ENCODE data around the gene TSPYL2.
A peak's percentile ranks its signal among the peaks of the same experiment; 100 is the strongest.

Gene TSPYL2

DNA sequence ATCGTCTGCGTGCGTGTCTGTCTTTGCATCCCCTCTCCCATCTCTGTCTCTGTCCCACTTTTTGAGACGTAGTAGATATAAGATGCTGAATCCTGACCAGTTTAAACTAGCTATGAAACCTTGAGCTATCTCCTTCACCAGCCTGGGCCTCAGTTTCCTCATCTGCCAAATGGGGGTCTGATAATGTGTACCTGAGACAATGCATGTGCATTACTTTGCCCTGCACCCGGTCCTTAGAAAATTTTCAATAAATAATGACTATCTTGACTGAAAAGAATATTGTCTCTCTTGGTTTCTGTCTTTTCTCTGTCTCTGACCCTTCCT lies 12.4 kb downstream of the TSPYL2 start:
- no peaks in the 10 kb centered on the region for H3K9me3 ChIP-seq (ENCODE audit: control insufficient read depth, insufficient read depth, low read length)
- H3K27me3 ChIP-seq (ENCODE audit: control insufficient read depth, insufficient read depth, low read length): no peaks in the 10 kb centered on the region
- H3K4me3 ChIP-seq (ENCODE audit: low read depth, low read length): peak overlapping the region; percentile 78
- no peaks in the 10 kb centered on the region for H3K36me3 ChIP-seq (ENCODE audit: control insufficient read depth, insufficient read depth, low read length)
- H3K4me1 ChIP-seq (ENCODE audit: control insufficient read depth, insufficient read depth, low read length): no peaks in the 10 kb centered on the region
- no peak overlapping the region for H3K9ac ChIP-seq (ENCODE audit: low read depth, low read length)

- no peak overlapping the region for H3K4me3 ChIP-seq (ENCODE audit: low read depth, low read length)
- H3K9me3 ChIP-seq (ENCODE audit: control insufficient read depth, insufficient read depth, low read length): no peaks in the 10 kb centered on the region
- no peaks in the 10 kb centered on the region for H3K27me3 ChIP-seq (ENCODE audit: control insufficient read depth, insufficient read depth, low read length)
These were observed 13.6 kb downstream of the TSPYL2 start for GRCh38 chrX:53095796-53096195.

GRCh38 chrX:53114864-53115549 lies 32.8 kb downstream of the TSPYL2 start:
- no peaks in the 10 kb centered on the region for H3K27me3 ChIP-seq (ENCODE audit: control insufficient read depth, insufficient read depth, low read length)
- H3K4me1 ChIP-seq (ENCODE audit: control insufficient read depth, insufficient read depth, low read length): no peaks in the 10 kb centered on the region
- no peak overlapping the region for H3K9ac ChIP-seq (ENCODE audit: low read depth, low read length)
- H3K36me3 ChIP-seq (ENCODE audit: control insufficient read depth, insufficient read depth, low read length): peaks cover 2% of the 10 kb centered on the region
- no peak overlapping the region for H3K4me3 ChIP-seq (ENCODE audit: low read depth, low read length)
- no peaks in the 10 kb centered on the region for H3K9me3 ChIP-seq (ENCODE audit: control insufficient read depth, insufficient read depth, low read length)

More at GRCh38 chrX:53095796-53096195, 13.6 kb downstream of the TSPYL2 start:
- Histone ChIP-seq H3K4me1 (ENCODE audit: control insufficient read depth, insufficient read depth, low read length) (no peaks in the 10 kb centered on the region), H3K36me3 (ENCODE audit: control insufficient read depth, insufficient read depth, low read length) (no peaks in the 10 kb centered on the region), H3K9ac (ENCODE audit: low read depth, low read length) (no peak overlapping the region)

GRCh38 chrX:53115550-53115874 lies 33.3 kb downstream of the TSPYL2 start:
- H3K36me3 ChIP-seq (ENCODE audit: control insufficient read depth, insufficient read depth, low read length): peaks cover 2% of the 10 kb centered on the region
- H3K27me3 ChIP-seq (ENCODE audit: control insufficient read depth, insufficient read depth, low read length): no peaks in the 10 kb centered on the region
- H3K9ac ChIP-seq (ENCODE audit: low read depth, low read length): no peak overlapping the region
- no peak overlapping the region for H3K4me3 ChIP-seq (ENCODE audit: low read depth, low read length)
- no peaks in the 10 kb centered on the region for H3K9me3 ChIP-seq (ENCODE audit: control insufficient read depth, insufficient read depth, low read length)
- H3K4me1 ChIP-seq (ENCODE audit: control insufficient read depth, insufficient read depth, low read length): no peaks in the 10 kb centered on the region

GRCh38 chrX:53116101-53116500 lies 33.9 kb downstream of the TSPYL2 start:
- Histone ChIP-seq H3K9ac (ENCODE audit: low read depth, low read length) (no peak overlapping the region), H3K4me3 (ENCODE audit: low read depth, low read length) (no peak overlapping the region), H3K36me3 (ENCODE audit: control insufficient read depth, insufficient read depth, low read length) (peaks cover 2% of the 10 kb centered on the region), H3K9me3 (ENCODE audit: control insufficient read depth, insufficient read depth, low read length) (no peaks in the 10 kb centered on the region), H3K27me3 (ENCODE audit: control insufficient read depth, insufficient read depth, low read length) (no peaks in the 10 kb centered on the region), H3K4me1 (ENCODE audit: control insufficient read depth, insufficient read depth, low read length) (no peaks in the 10 kb centered on the region)

DNA sequence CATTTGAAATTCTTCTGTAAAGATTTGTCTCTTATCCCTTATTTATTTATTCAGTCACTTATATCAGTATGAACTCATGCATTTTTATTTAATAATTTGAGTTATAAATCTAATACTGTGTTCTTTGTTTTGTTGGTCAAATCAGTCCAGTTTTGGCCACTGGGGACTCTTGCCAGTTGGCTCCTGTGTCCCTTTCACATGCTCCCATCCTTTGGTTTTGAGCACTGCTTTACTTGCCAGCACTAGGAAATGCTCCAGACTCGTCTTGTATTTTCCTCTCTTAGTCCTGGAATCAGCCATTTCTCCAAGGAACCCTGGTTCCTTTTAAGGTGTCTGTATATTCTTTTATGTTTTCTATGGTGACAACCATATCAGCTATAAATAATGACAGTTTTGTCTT lies 39.8 kb downstream of the TSPYL2 start:
- H3K9ac ChIP-seq (ENCODE audit: low read depth, low read length): no peak overlapping the region
- H3K27me3 ChIP-seq (ENCODE audit: control insufficient read depth, insufficient read depth, low read length): no peaks in the 10 kb centered on the region
- no peaks in the 10 kb centered on the region for H3K4me1 ChIP-seq (ENCODE audit: control insufficient read depth, insufficient read depth, low read length)
- H3K9me3 ChIP-seq (ENCODE audit: control insufficient read depth, insufficient read depth, low read length): no peaks in the 10 kb centered on the region
- H3K4me3 ChIP-seq (ENCODE audit: low read depth, low read length): no peak overlapping the region
- H3K36me3 ChIP-seq (ENCODE audit: control insufficient read depth, insufficient read depth, low read length): peaks cover 2% of the 10 kb centered on the region

DNA sequence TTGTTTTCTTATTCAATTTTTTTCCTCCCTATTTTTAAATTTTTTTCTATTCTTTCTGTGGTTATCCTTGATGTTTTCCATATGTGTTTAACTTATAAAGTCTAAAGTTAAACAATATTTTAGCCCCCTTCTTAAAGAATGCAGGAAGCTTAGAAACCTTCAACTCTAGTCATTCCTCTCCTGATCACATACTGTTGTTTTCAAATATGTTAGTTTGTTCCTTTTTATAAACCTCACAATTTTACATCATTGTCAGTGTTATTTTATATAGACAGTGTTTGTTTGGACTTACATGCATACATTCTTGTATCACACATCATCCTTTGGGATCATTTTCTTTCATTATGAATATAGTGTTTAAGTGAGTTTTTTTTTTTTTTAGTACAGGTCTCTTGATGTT lies 43.3 kb downstream of the TSPYL2 start:
- Histone ChIP-seq H3K36me3 (ENCODE audit: control insufficient read depth, insufficient read depth, low read length) (peaks cover 2% of the 10 kb centered on the region), H3K4me3 (ENCODE audit: low read depth, low read length) (no peak overlapping the region), H3K9me3 (ENCODE audit: control insufficient read depth, insufficient read depth, low read length) (no peaks in the 10 kb centered on the region), H3K9ac (ENCODE audit: low read depth, low read length) (no peak overlapping the region), H3K27me3 (ENCODE audit: control insufficient read depth, insufficient read depth, low read length) (no peaks in the 10 kb centered on the region), H3K4me1 (ENCODE audit: control insufficient read depth, insufficient read depth, low read length) (no peaks in the 10 kb centered on the region)

DNA sequence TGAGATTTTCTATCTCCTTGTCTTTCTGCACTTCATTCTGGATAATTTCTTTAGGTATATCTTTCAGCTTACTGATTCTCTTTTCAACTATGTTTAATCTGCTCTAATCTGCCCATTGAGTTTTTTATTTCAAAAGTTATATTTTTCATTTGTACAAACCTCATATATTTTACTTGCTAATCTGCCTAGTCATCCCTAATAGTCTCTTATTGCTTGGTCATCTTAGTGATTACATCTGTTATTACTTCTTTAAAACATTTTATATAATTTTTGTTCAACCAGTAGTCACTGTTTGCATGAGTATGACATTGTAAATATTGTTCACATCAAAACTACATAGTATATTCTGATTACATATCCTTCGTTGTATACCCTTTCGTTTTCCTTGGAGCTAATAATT lies 44.2 kb downstream of the TSPYL2 start:
- no peaks in the 10 kb centered on the region for H3K4me1 ChIP-seq (ENCODE audit: control insufficient read depth, insufficient read depth, low read length)
- no peak overlapping the region for H3K4me3 ChIP-seq (ENCODE audit: low read depth, low read length)
- no peak overlapping the region for H3K9ac ChIP-seq (ENCODE audit: low read depth, low read length)
- H3K36me3 ChIP-seq (ENCODE audit: control insufficient read depth, insufficient read depth, low read length): peaks cover 2% of the 10 kb centered on the region
- H3K27me3 ChIP-seq (ENCODE audit: control insufficient read depth, insufficient read depth, low read length): no peaks in the 10 kb centered on the region
- H3K9me3 ChIP-seq (ENCODE audit: control insufficient read depth, insufficient read depth, low read length): no peaks in the 10 kb centered on the region

DNA sequence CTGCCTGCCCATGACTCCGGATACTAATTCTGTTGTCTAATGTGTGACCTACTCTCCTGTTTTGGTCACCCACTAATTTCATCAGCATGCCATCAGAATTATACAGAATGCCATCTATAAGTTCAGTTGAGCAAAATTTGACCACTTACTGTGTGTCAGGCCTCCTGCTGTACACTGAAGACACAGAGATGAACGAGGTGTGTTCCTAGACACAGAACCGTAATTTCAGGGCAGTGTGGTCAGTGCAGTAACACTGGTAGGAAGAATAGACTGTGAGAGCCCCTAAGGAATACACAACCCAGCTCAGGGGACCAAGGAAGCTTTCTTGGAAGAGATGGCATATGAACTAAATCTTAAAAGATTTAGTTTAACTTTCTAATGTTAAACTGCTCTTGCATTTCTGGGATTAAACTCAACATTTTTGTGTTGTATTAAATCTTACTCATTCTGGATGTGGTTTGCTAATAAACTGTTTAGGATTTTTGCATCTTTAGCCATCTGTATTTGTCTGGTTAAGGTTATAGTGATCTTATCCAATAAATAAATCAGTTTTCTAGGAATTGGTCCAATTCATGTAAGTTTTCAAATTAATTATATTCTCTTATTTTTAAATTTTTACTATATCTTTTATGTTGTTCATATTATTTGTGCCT lies 46.1 kb downstream of the TSPYL2 start:
- Histone ChIP-seq H3K9ac (ENCODE audit: low read depth, low read length) (no peak overlapping the region), H3K9me3 (ENCODE audit: control insufficient read depth, insufficient read depth, low read length) (no peaks in the 10 kb centered on the region), H3K4me3 (ENCODE audit: low read depth, low read length) (no peak overlapping the region), H3K4me1 (ENCODE audit: control insufficient read depth, insufficient read depth, low read length) (no peaks in the 10 kb centered on the region), H3K27me3 (ENCODE audit: control insufficient read depth, insufficient read depth, low read length) (no peaks in the 10 kb centered on the region), H3K36me3 (ENCODE audit: control insufficient read depth, insufficient read depth, low read length) (peaks cover 2% of the 10 kb centered on the region)

- Histone ChIP-seq H3K27me3 (ENCODE audit: control insufficient read depth, insufficient read depth, low read length) (no peaks in the 10 kb centered on the region), H3K4me1 (ENCODE audit: control insufficient read depth, insufficient read depth, low read length) (no peaks in the 10 kb centered on the region), H3K9me3 (ENCODE audit: control insufficient read depth, insufficient read depth, low read length) (no peaks in the 10 kb centered on the region), H3K4me3 (ENCODE audit: low read depth, low read length) (no peak overlapping the region), H3K36me3 (ENCODE audit: control insufficient read depth, insufficient read depth, low read length) (no peaks in the 10 kb centered on the region), H3K9ac (ENCODE audit: low read depth, low read length) (no peak overlapping the region)
These were observed 51.2 kb downstream of the TSPYL2 start for GRCh38 chrX:53133400-53133799.

DNA sequence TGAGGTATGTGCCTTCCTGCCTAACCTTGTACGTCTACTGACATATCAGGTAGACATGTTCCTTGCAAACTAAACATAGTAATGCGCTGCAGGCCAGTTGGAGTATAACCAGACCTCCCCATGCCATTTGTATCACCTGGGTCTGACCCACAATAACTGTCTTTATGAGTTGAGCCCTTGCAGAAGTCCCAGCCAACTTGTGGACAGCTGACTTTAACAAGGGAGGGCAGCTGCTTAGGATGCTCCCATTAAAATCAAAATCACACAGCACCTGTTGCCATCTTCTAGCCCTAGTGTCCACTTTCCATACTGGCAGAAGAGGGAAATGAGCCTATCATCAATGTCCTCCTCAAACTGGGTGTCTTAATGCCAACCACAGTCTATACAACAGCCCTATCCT lies 53.4 kb downstream of the TSPYL2 start:
- Histone ChIP-seq H3K36me3 (ENCODE audit: control insufficient read depth, insufficient read depth, low read length) (no peaks in the 10 kb centered on the region), H3K9ac (ENCODE audit: low read depth, low read length) (no peak overlapping the region), H3K27me3 (ENCODE audit: control insufficient read depth, insufficient read depth, low read length) (no peaks in the 10 kb centered on the region), H3K4me3 (ENCODE audit: low read depth, low read length) (no peak overlapping the region), H3K9me3 (ENCODE audit: control insufficient read depth, insufficient read depth, low read length) (no peaks in the 10 kb centered on the region), H3K4me1 (ENCODE audit: control insufficient read depth, insufficient read depth, low read length) (no peaks in the 10 kb centered on the region)

All from iPS-15b (cell line).